CD8-positive, alpha-beta memory T cell (primary cell): ENCODE results near the gene TCEANC. TPM values are rescaled to one million over a fixed set of nuclear protein-coding genes. Genes with fewer than 3 reads are reported as not detected.

Experiments used
- CTCF ChIA-PET: fragments of 350-600 bp; sonication (Branson Sonifier 250); formaldehyde crosslinking; loops from one replicate; lab custom pipeline; 2021; ENCODE audit warnings: antibody characterized with exemption; lab: Charles Lee
- POLR2A ChIA-PET: fragments of 350-600 bp; sonication (Branson Sonifier 250); formaldehyde crosslinking; loops from one replicate; lab custom pipeline; 2021; ENCODE audit warnings: antibody characterized with exemption; lab: Charles Lee
- DNase-seq, 5 donors: peaks; one replicate each; pipeline versions ENCODE4 v3.0.0 to v3.0.0-alpha.2; 2020 to 2022; ENCODE audit warnings: mixed read lengths in 1 of 5
- H3K27ac ChIP-seq: one replicate; pipeline ENCODE4 v1.7.0; 2013; ENCODE audit warnings: low read depth, mild to moderate bottlenecking, low read length, moderate library complexity
- H3K27me3 ChIP-seq: 2 replicates; pipeline ENCODE4 v1.7.0; 2013; ENCODE audit warnings: low read length, mild to moderate bottlenecking; ENCODE audit not compliant: insufficient read depth, poor library complexity, severe bottlenecking
- H3K36me3 ChIP-seq: 2 replicates; pipeline ENCODE4 v1.7.0; 2013; ENCODE audit warnings: mild to moderate bottlenecking, low read length, moderate library complexity; ENCODE audit not compliant: insufficient read depth
- H3K4me1 ChIP-seq: 2 replicates; pipeline ENCODE4 v1.7.0; 2013; ENCODE audit warnings: mild to moderate bottlenecking, low read length, moderate library complexity; ENCODE audit not compliant: insufficient read depth
- H3K4me3 ChIP-seq: 2 replicates; pipeline ENCODE4 v1.7.0; 2013; ENCODE audit warnings: mild to moderate bottlenecking, low read length
- H3K9me3 ChIP-seq: 2 replicates; pipeline ENCODE4 v1.7.0; 2013; ENCODE audit warnings: mild to moderate bottlenecking, low read length
- H3K27ac Mint-ChIP-seq, 8 donors: one replicate each; pipeline ENCODE4 v1.8.0; 2020 to 2021; ENCODE audit warnings: mixed read lengths in 8 of 8, mild to moderate bottlenecking in 6 of 8, inconsistent platforms in 3 of 8, moderate library complexity in 3 of 8
- H3K27me3 Mint-ChIP-seq, 2 donors: one replicate each; pipeline ENCODE4 v1.8.0; 2020 to 2021; ENCODE audit warnings: mixed read lengths in 2 of 2, mild to moderate bottlenecking in 1 of 2, moderate library complexity in 1 of 2
- H3K36me3 Mint-ChIP-seq, 3 donors: one replicate each; pipeline ENCODE4 v1.8.0; 2020 to 2021; ENCODE audit warnings: mixed read lengths in 3 of 3, inconsistent platforms in 1 of 3, mild to moderate bottlenecking in 1 of 3
- H3K4me1 Mint-ChIP-seq, 3 donors: one replicate each; pipeline ENCODE4 v1.8.0; 2020 to 2021; ENCODE audit warnings: mixed read lengths in 3 of 3, inconsistent platforms in 1 of 3, mild to moderate bottlenecking in 1 of 3
- H3K4me3 Mint-ChIP-seq, 7 donors: one replicate each; pipeline ENCODE4 v1.8.0; 2020 to 2021; ENCODE audit warnings: mixed read lengths in 7 of 7, mild to moderate bottlenecking in 6 of 7, moderate library complexity in 4 of 7, inconsistent platforms in 2 of 7
- H3K9me3 Mint-ChIP-seq, 5 donors: one replicate each; pipeline ENCODE4 v1.8.0; 2020 to 2022; ENCODE audit warnings: mixed read lengths in 5 of 5, mild to moderate bottlenecking in 3 of 5, moderate library complexity in 2 of 5, inconsistent platforms in 1 of 5
- polyA plus RNA-seq: library from polyadenylated mRNA; unstranded; fragments of 300-500 nt; fragmentation: Illumina TruSeq; gene quantifications from one replicate; pipeline ENCODE4 v1.2.3, GENCODE V29; 2021
- total RNA-seq, 2 experiments: library from RNA; stranded (reverse); gene quantifications; one replicate each; pipeline ENCODE4 v1.2.3, GENCODE V29; 2021

TCEANC gene, protein sequence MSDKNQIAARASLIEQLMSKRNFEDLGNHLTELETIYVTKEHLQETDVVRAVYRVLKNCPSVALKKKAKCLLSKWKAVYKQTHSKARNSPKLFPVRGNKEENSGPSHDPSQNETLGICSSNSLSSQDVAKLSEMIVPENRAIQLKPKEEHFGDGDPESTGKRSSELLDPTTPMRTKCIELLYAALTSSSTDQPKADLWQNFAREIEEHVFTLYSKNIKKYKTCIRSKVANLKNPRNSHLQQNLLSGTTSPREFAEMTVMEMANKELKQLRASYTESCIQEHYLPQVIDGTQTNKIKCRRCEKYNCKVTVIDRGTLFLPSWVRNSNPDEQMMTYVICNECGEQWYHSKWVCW
- 1 to 10 TPM; 2.7 to 3.4 TPM for total RNA-seq
- 10.3 TPM for polyA plus RNA-seq

DNA sequence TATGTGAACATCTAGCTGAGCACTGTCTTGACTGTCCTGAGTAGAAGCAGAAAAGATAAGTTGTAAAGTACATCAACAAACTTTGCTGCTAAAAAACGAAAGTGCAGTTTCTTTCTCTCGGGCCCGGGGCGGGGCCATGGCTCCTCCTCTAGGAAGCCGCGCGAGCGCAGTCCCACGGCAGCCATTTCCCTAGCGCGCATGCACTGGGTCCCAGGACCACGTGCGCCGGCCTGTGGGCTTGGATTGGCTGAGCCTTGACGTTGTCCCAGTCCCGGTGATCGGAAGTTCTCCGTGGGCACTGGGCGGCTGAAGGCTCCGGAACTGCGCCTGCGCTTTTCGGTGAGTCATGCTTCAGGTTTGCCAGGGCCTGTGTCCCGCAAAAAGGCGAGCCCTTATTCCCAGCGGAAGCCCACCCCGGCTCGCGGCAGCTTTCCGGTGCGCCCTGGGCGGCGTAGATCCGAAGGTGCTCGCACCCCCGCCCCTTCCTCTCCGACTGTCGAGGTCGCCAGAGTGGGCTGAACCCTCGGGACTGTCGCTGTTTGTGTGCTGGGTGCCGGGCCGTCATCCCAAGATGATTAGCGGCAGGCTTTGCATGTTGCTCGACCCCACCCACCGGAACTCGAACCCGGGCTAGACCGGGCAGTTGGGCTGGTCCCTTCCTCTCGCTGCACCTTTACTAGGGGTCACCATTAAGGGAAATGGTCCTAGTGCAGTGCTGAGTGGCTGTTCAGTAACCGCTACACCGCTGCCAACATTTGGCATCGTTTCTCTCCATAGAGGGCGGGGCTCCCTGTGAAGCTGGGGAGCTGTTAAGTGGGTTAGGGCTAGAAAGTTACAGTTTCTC, at the start of gene TCEANC:
TSS of gene TCEANC (plus strand) at position 292 of the 844 bp plus-strand sequence. CDS start 9,368 bp downstream, outside the sequence.
- Histone ChIP-seq H3K27me3 (no peaks in the 10 kb centered on the region), H3K4me3 (peak within 1 kb of the TSS; percentile 79), H3K36me3 (no peaks in the 10 kb centered on the region), H3K27ac (peak within 1 kb of the TSS; percentile 85), H3K9me3 (no peaks in the 10 kb centered on the region), H3K4me1 (peaks cover 18% of the 10 kb centered on the region)
- peak within 1 kb of the TSS; percentile 98 to 99 (median 98) for H3K27ac Mint-ChIP-seq
- no peaks in the 10 kb centered on the region for H3K9me3 Mint-ChIP-seq
- DNase-seq, result peak; percentile 88 to 97 (median 95)
- peaks cover 0 to 26% (median 6%) of the 10 kb centered on the region in 3 donors for H3K36me3 Mint-ChIP-seq
- peaks cover 27 to 34% (median 33%) of the 10 kb centered on the region in 3 donors for H3K4me1 Mint-ChIP-seq
- H3K4me3 Mint-ChIP-seq, result peak within 1 kb of the TSS; percentile 91 to 99 (median 96)
- CTCF ChIA-PET, result interaction anchor here (0.7 to 1.6 kb wide), 4 partner anchors 35 to 377 kb away, joined by 3 read pairs; partner anchors contain the start of genes GEMIN8, OFD1, RAB9A and TRAPPC2
- POLR2A ChIA-PET, result interaction anchor here (0.7 kb wide), 1 partner anchor 82 kb away, joined by 3 read pairs; no protein-coding TSS in a partner anchor
- H3K27me3 Mint-ChIP-seq, result peaks cover 0 to 8% of the 10 kb centered on the region in 2 donors

DNA sequence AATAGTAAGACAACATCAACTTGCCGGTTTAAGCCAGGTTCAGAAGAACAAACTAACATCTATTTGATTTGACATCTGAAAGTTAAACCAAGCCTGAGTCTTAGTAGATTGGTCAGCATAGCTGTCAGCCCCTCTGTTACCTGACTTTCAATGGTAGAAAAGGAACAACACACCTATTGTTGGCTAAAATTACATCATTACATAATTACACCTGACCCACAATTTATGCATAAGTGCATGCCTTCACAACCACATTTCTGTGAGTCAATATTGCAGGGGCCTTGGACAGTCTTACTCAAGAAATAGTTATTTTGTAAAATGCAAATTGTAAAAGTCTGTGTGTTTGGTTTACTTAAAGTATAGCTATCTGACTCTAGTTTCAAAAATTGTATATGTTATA, 47.3 kb upstream of the TCEANC start:
- H3K4me3 Mint-ChIP-seq, result no peak overlapping the region
- no peak overlapping the region for H3K27ac ChIP-seq
- no peaks in the 10 kb centered on the region for H3K9me3 ChIP-seq
- no peak overlapping the region for H3K4me3 ChIP-seq
- no peaks in the 10 kb centered on the region for H3K4me1 ChIP-seq
- CTCF ChIA-PET, result interaction anchor here (0.7 kb wide), 1 partner anchor 517 kb away, joined by 4 read pairs; no protein-coding TSS in a partner anchor
- POLR2A ChIA-PET, result no interaction called here
- peaks cover 0 to 4% (median 0%) of the 10 kb centered on the region in 5 donors for H3K9me3 Mint-ChIP-seq
- no peaks in the 10 kb centered on the region for H3K27me3 ChIP-seq
- no peak overlapping the region for H3K27ac Mint-ChIP-seq
- DNase-seq, result no peak
- H3K27me3 Mint-ChIP-seq, result peaks cover 0 to 19% of the 10 kb centered on the region in 2 donors
- no peaks in the 10 kb centered on the region for H3K4me1 Mint-ChIP-seq
- H3K36me3 Mint-ChIP-seq, result no peaks in the 10 kb centered on the region
- H3K36me3 ChIP-seq, result no peaks in the 10 kb centered on the region

GRCh38 chrX:13607331-13607995, 45.5 kb upstream of the TCEANC start:
- no peak overlapping the region for H3K4me3 Mint-ChIP-seq
- Histone ChIP-seq H3K9me3 (no peaks in the 10 kb centered on the region), H3K4me3 (no peak overlapping the region), H3K36me3 (no peaks in the 10 kb centered on the region), H3K27ac (no peak overlapping the region), H3K4me1 (no peaks in the 10 kb centered on the region), H3K27me3 (no peaks in the 10 kb centered on the region)
- ChIA-PET CTCF (no interaction called here), POLR2A (no interaction called here)
- H3K36me3 Mint-ChIP-seq, result no peaks in the 10 kb centered on the region
- peaks cover 0 to 4% (median 0%) of the 10 kb centered on the region in 5 donors for H3K9me3 Mint-ChIP-seq
- peaks cover 0 to 11% of the 10 kb centered on the region in 2 donors for H3K27me3 Mint-ChIP-seq
- DNase-seq, result no peak
- H3K27ac Mint-ChIP-seq, result no peak overlapping the region
- H3K4me1 Mint-ChIP-seq, result no peaks in the 10 kb centered on the region

GRCh38 chrX:13607996-13608365, 45.0 kb upstream of the TCEANC start:
- H3K27ac Mint-ChIP-seq, result no peak overlapping the region
- no peaks in the 10 kb centered on the region for H3K27me3 ChIP-seq
- no peak overlapping the region for H3K4me3 ChIP-seq
- H3K27me3 Mint-ChIP-seq, result peaks cover 0 to 5% of the 10 kb centered on the region in 2 donors
- H3K4me1 ChIP-seq, result no peaks in the 10 kb centered on the region
- peaks cover 0 to 2% (median 0%) of the 10 kb centered on the region in 5 donors for H3K9me3 Mint-ChIP-seq
- H3K4me3 Mint-ChIP-seq, result no peak overlapping the region
- H3K9me3 ChIP-seq, result no peaks in the 10 kb centered on the region
- no peak for DNase-seq
- H3K27ac ChIP-seq, result no peak overlapping the region
- H3K4me1 Mint-ChIP-seq, result no peaks in the 10 kb centered on the region
- H3K36me3 ChIP-seq, result no peaks in the 10 kb centered on the region
- no peaks in the 10 kb centered on the region for H3K36me3 Mint-ChIP-seq
- CTCF ChIA-PET, result no interaction called here
- POLR2A ChIA-PET, result no interaction called here

DNA sequence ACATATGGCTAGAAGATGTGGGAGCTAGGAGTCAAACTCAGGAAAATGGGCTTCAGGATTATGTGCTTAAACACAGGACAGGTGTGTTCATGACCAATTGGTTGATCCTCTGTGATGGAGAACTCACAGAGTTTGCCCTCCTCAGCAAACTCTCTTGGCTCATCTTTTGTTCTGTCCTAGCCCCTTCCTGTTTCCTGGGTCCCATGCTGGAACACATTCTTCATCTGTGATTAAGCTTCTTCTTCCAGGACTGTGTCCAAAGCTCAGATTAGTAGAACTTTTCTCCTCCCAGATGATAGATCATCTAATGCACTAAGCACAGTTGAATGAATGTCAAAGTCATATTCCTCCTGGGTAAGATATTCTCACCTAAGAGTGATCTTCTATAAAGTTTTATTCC, 38.8 kb upstream of the TCEANC start:
- no peak for DNase-seq
- CTCF ChIA-PET, result no interaction called here
- no peak overlapping the region for H3K27ac ChIP-seq
- Mint-ChIP-seq H3K36me3 (no peaks in the 10 kb centered on the region), H3K27ac (no peak overlapping the region), H3K4me1 (peaks cover 0 to 8% (median 5%) of the 10 kb centered on the region in 3 donors), H3K9me3 (no peaks in the 10 kb centered on the region), H3K27me3 (peaks cover 0 to 5% of the 10 kb centered on the region in 2 donors), H3K4me3 (no peak overlapping the region)
- no peaks in the 10 kb centered on the region for H3K4me1 ChIP-seq
- no peaks in the 10 kb centered on the region for H3K9me3 ChIP-seq
- no peaks in the 10 kb centered on the region for H3K27me3 ChIP-seq
- no peak overlapping the region for H3K4me3 ChIP-seq
- POLR2A ChIA-PET, result no interaction called here
- no peaks in the 10 kb centered on the region for H3K36me3 ChIP-seq

- CTCF ChIA-PET, result no interaction called here
- Histone ChIP-seq H3K27me3 (no peaks in the 10 kb centered on the region), H3K4me1 (no peaks in the 10 kb centered on the region), H3K36me3 (no peaks in the 10 kb centered on the region), H3K9me3 (no peaks in the 10 kb centered on the region), H3K4me3 (no peak overlapping the region), H3K27ac (no peak overlapping the region)
- H3K4me1 Mint-ChIP-seq, result peaks cover 0 to 4% (median 3%) of the 10 kb centered on the region in 3 donors
- H3K4me3 Mint-ChIP-seq, result no peak overlapping the region
- peaks cover 0 to 13% of the 10 kb centered on the region in 2 donors for H3K27me3 Mint-ChIP-seq
- H3K36me3 Mint-ChIP-seq, result peaks cover 0 to 1% (median 0%) of the 10 kb centered on the region in 3 donors
- H3K9me3 Mint-ChIP-seq, result no peaks in the 10 kb centered on the region
- DNase-seq, result no peak
- H3K27ac Mint-ChIP-seq, result no peak overlapping the region
- POLR2A ChIA-PET, result interaction anchor here (0.6 kb wide), 1 partner anchor 109 kb away, joined by 3 read pairs; no protein-coding TSS in a partner anchor
Observed at GRCh38 chrX:13620207-13620606, 32.7 kb upstream of the TCEANC start.

DNA sequence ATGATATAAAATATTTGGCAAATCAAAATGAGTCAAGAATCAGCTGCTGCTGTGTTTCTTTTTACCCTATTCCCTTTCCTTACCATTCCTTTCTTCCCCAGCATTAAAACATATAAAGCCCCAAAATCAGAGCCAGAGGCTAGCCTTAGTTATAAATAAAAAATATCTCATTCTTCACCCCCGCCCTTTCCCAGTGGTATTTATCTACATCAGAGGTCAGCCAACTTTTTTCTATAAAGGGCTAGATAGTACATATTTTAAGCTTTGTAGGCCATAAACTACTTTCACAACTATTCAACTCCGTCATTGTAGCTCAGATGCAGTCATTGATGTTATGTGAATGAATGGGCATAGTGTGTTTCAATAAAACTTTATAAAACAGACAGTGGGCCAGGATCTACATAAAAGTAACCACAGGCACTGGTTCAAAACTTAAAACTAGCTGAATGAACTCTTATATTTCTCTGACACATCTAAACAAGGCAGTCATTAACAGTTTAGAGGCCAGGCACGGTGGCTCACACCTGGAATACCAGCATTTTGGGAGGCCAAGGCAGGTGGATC, 30.5 kb upstream of the TCEANC start:
- Histone ChIP-seq H3K27me3 (no peaks in the 10 kb centered on the region), H3K36me3 (no peaks in the 10 kb centered on the region), H3K4me1 (no peaks in the 10 kb centered on the region), H3K27ac (no peak overlapping the region), H3K9me3 (no peaks in the 10 kb centered on the region), H3K4me3 (no peak overlapping the region)
- Mint-ChIP-seq H3K4me1 (no peaks in the 10 kb centered on the region), H3K4me3 (no peak overlapping the region), H3K36me3 (peaks cover 0 to 1% (median 0%) of the 10 kb centered on the region in 3 donors), H3K27me3 (peaks cover 0 to 16% of the 10 kb centered on the region in 2 donors), H3K27ac (peak overlapping the region in 1 of 8 donors; percentile 32), H3K9me3 (no peaks in the 10 kb centered on the region)
- POLR2A ChIA-PET, result no interaction called here
- CTCF ChIA-PET, result no interaction called here
- DNase-seq, result no peak
